Stomach (tissue), 9 donors: ENCODE results near the gene FITM2. TPM values are rescaled to one million over a fixed set of nuclear protein-coding genes. Genes with fewer than 3 reads are reported as not detected.

Source experiments
- DNase-seq, 2 donors: peaks; one replicate each; pipeline versions ENCODE4 v3.0.0 to v3.0.0-alpha.2; 2013 to 2019
- H3K27ac ChIP-seq, 5 donors: fragments of 200-600 bp in 4 of 5; sonication (generic) in 4 of 5; one replicate each; pipeline ENCODE4 v1.5.1; 2013 to 2019; ENCODE audit warnings: mild to moderate bottlenecking in 1 of 5, moderate library complexity in 1 of 5
- H3K27me3 ChIP-seq, 3 donors: fragments of 200-600 bp; sonication (generic); one replicate each; pipeline ENCODE4 v1.5.1; 2017 to 2019; ENCODE audit warnings: mixed run types in 1 of 3
- H3K36me3 ChIP-seq, 4 donors: fragments of 200-600 bp; sonication (generic); 1 replicate in 3 of 4; 2 replicates in 1 of 4; pipeline ENCODE4 v1.5.1; 2016 to 2019
- H3K4me1 ChIP-seq, 4 donors: fragments of 200-600 bp; sonication (generic); one replicate each; pipeline ENCODE4 v1.5.1; 2016 to 2019
- H3K4me3 ChIP-seq, 4 donors: fragments of 200-600 bp; sonication (generic) in 3 of 4; one replicate each; pipeline ENCODE4 v1.5.1; 2016 to 2019; ENCODE audit warnings: mild to moderate bottlenecking in 1 of 4
- H3K9me3 ChIP-seq, 4 donors: fragments of 200-600 bp; sonication (generic); one replicate each; pipeline ENCODE4 v1.5.1; 2016 to 2019
- CTCF ChIP-seq, 7 experiments: fragments of 450-650 bp in 4 of 7; fragments of 200-600 bp in 3 of 7; sonication (generic) in 3 of 7; IDR thresholded peaks; one replicate each; pipeline ENCODE4 v1.5.1; 2016 to 2019; ENCODE audit warnings: antibody characterized with exemption in 7 of 7, control low read depth in 2 of 7, mild to moderate bottlenecking in 1 of 7
- EP300 ChIP-seq: sonication (generic); formaldehyde crosslinking; IDR thresholded peaks from one replicate; pipeline ENCODE4 v1.6.1; 2017; ENCODE audit warnings: antibody characterized with exemption
- POLR2A ChIP-seq, 4 donors: fragments of 450-650 bp; IDR thresholded peaks; one replicate each; pipeline ENCODE4 v1.6.1; 2016; ENCODE audit warnings: antibody characterized with exemption in 4 of 4, control low read depth in 2 of 4, mild to moderate bottlenecking in 1 of 4, moderate library complexity in 1 of 4
- POLR2AphosphoS5 ChIP-seq, 3 donors: sonication (generic); formaldehyde crosslinking; IDR thresholded peaks; one replicate each; pipeline ENCODE4 v1.6.1; 2016; ENCODE audit warnings: antibody characterized with exemption in 3 of 3
- WGBS, 5 donors: extraction: QIAGEN DNeasy Blood & Tissue Kit in 3 of 5; methylation state at CpG; one replicate each; pipeline versions ENCODE4 v1.1.5 to v1.1.7; 2013 to 2018; 5-methylcytosine and 5-hydroxymethylcytosine counted together
- intact Hi-C: fragments of 100-400 bp; cut with DNase I; formaldehyde crosslinking; loops from one replicate; pipeline ENCODE4 v1.15.1; 2023; ENCODE audit warnings: low total_unique reads
- polyA plus RNA-seq, 3 donors: library from polyadenylated mRNA; stranded (reverse); fragments of 200-250 nt; gene quantifications; one replicate each; pipeline ENCODE4 v1.2.3, GENCODE V29; 2013
- total RNA-seq, 5 donors: library from RNA; depleted of rRNA; stranded (reverse); fragments of >200 nt; gene quantifications; one replicate each; pipeline versions ENCODE4 v1.1.0 to v1.2.3, GENCODE V29; 2014 to 2016
- donor health status: healthy with polysubstance abuse.
- donor health status: Bipolar disorder and iron deficiency.
- donor health status: healthy.

FITM2 gene
- total and polyA plus RNA-seq, 8 donors, result 0.46 to 5.7 (median 2.8) TPM

- no peak overlapping the region for H3K27ac ChIP-seq
Measured at GRCh38 chr20:44357020-44357419, 46.0 kb upstream of the FITM2 start.

GRCh38 chr20:44356353-44356723, 45.3 kb upstream of the FITM2 start:
- intact Hi-C loops, result no loop called here

More at GRCh38 chr20:44357020-44357419, 46.0 kb upstream of the FITM2 start:
- peak overlapping the region in 3 of 4 donors; percentile 42 to 59 (median 53) for H3K4me3 ChIP-seq
- no peaks in the 10 kb centered on the region for H3K9me3 ChIP-seq
- WGBS, 5 donors, result 21 to 44% (median 28%) methylated on average over 2 of the region's 2 CpGs
- DNase-seq, result no peak
- no peak for TF ChIP-seq POLR2AphosphoS5 (IDR thresholded peaks at IDR 0.05)
- TF ChIP-seq POLR2A (IDR thresholded peaks at IDR 0.05), result no peak
- TF ChIP-seq CTCF (IDR thresholded peaks at IDR 0.05), result no peak
- no peak for TF ChIP-seq EP300
- H3K36me3 ChIP-seq, result no peaks in the 10 kb centered on the region
- intact Hi-C loops, result no loop called here
- peaks cover 5 to 14% (median 10%) of the 10 kb centered on the region in 4 donors for H3K4me1 ChIP-seq
- H3K27me3 ChIP-seq, result peaks cover 0 to 6% (median 0%) of the 10 kb centered on the region in 3 donors

GRCh38 chr20:44355498-44356352, 44.7 kb upstream of the FITM2 start, which contains the start of gene HNF4A:
TSS of gene HNF4A (plus strand) at chr20:44355699. CDS start at chr20:44355805, 106 bp downstream.
- peak; percentile 85 to 91 for DNase-seq
- H3K4me3 ChIP-seq, result peak within 1 kb of the TSS; percentile 41 to 59 (median 48)

More at GRCh38 chr20:44356353-44356723, 45.3 kb upstream of the FITM2 start:
- TF ChIP-seq EP300 (no peak), CTCF (IDR thresholded peaks at IDR 0.05) (no peak), POLR2AphosphoS5 (IDR thresholded peaks at IDR 0.05) (no peak), POLR2A (IDR thresholded peaks at IDR 0.05) (no peak)
- Histone ChIP-seq H3K4me3 (peak overlapping the region; percentile 41 to 59 (median 48)), H3K9me3 (no peaks in the 10 kb centered on the region), H3K36me3 (no peaks in the 10 kb centered on the region), H3K27me3 (peaks cover 0 to 6% (median 0%) of the 10 kb centered on the region in 3 donors), H3K4me1 (peaks cover 5 to 14% (median 10%) of the 10 kb centered on the region in 4 donors), H3K27ac (peak overlapping the region; percentile 83 to 92 (median 91))
- 31 to 54% (median 42%) methylated on average over 14 of the region's 14 CpGs for WGBS, 5 donors
- no peak for DNase-seq

More at GRCh38 chr20:44355498-44356352, 44.7 kb upstream of the FITM2 start, which contains the start of gene HNF4A:
- intact Hi-C loops, result no loop called here
- Histone ChIP-seq H3K27ac (peak within 1 kb of the TSS; percentile 83 to 92 (median 91)), H3K4me1 (peaks cover 5 to 14% (median 10%) of the 10 kb centered on the region in 4 donors), H3K27me3 (peaks cover 0 to 6% (median 0%) of the 10 kb centered on the region in 3 donors), H3K9me3 (no peaks in the 10 kb centered on the region), H3K36me3 (no peaks in the 10 kb centered on the region)
- TF ChIP-seq POLR2AphosphoS5 (IDR thresholded peaks at IDR 0.05) (peak in 2 of 3 donors; percentile 60 to 66), POLR2A (IDR thresholded peaks at IDR 0.05) (peak in 1 of 4 donors; percentile 33), CTCF (IDR thresholded peaks at IDR 0.05) (no peak)
- WGBS, 5 donors, result 32 to 63% (median 34%) methylated on average over 22 to 40 of the region's 40 CpGs
